Esophagus muscularis mucosa (tissue), 4 donors: ENCODE data around the gene FTCD. TPM values are rescaled to one million over a fixed set of nuclear protein-coding genes. Genes with fewer than 3 reads are reported as not detected.

ENCODE experiments used
- DNase-seq: peaks from one replicate; pipeline ENCODE4 v3.0.0-alpha.2; 2017; ENCODE audit errors: extremely low spot score
- H3K27ac ChIP-seq, 4 donors: fragments of 200-600 bp; sonication (generic); replicated peaks in 1 of 4; 1 replicate in 3 of 4; 2 replicates in 1 of 4; pipeline ENCODE4 v1.5.1; 2016 to 2019; ENCODE audit warnings: mild to moderate bottlenecking in 1 of 4
- H3K27me3 ChIP-seq, 4 donors: fragments of 200-600 bp; sonication (generic); one replicate each; pipeline versions ENCODE4 v1.5.1 to v1.6.0; 2016 to 2019
- H3K36me3 ChIP-seq, 4 donors: fragments of 200-600 bp; sonication (generic); one replicate each; pipeline ENCODE4 v1.5.1; 2016 to 2019
- H3K4me1 ChIP-seq, 4 donors: fragments of 200-600 bp; sonication (generic); one replicate each; pipeline ENCODE4 v1.5.1; 2016 to 2019
- H3K4me3 ChIP-seq, 4 donors: fragments of 200-600 bp; sonication (generic); 1 replicate in 2 of 4; 2 replicates in 2 of 4; pipeline ENCODE4 v1.5.1; 2016 to 2019; ENCODE audit warnings: mild to moderate bottlenecking in 4 of 4, moderate library complexity in 1 of 4
- H3K9me3 ChIP-seq, 4 donors: fragments of 200-600 bp; sonication (generic); 1 replicate in 3 of 4; 2 replicates in 1 of 4; pipeline ENCODE4 v1.5.1; 2016 to 2019
- CTCF ChIP-seq, 3 experiments: fragments of 200-600 bp in 2 of 3; fragments of 450-650 bp in 1 of 3; sonication (generic) in 2 of 3; IDR thresholded peaks; one replicate each; pipeline ENCODE4 v1.5.1; 2017 to 2019; ENCODE audit warnings: antibody characterized with exemption in 3 of 3, mild to moderate bottlenecking in 2 of 3, moderate library complexity in 1 of 3
- EP300 ChIP-seq: sonication (generic); formaldehyde crosslinking; IDR thresholded peaks from one replicate; pipeline ENCODE4 v1.6.1; 2017; ENCODE audit warnings: antibody characterized with exemption
- POLR2A ChIP-seq: fragments of 450-650 bp; IDR thresholded peaks from one replicate; pipeline ENCODE4 v1.6.1; 2017; ENCODE audit warnings: antibody characterized with exemption, moderate library complexity, mild to moderate bottlenecking, low read depth
- POLR2AphosphoS5 ChIP-seq, 2 donors: sonication (generic); formaldehyde crosslinking; IDR thresholded peaks; one replicate each; pipeline ENCODE4 v1.6.1; 2017; ENCODE audit warnings: antibody characterized with exemption in 2 of 2
- WGBS: methylation state at CpG from one replicate; pipeline ENCODE4 v1.1.5; 2018; 5-methylcytosine and 5-hydroxymethylcytosine counted together
- intact Hi-C: fragments of 100-400 bp; cut with DNase I; formaldehyde crosslinking; loops from one replicate; pipeline ENCODE4 v1.15.1; 2023
- total RNA-seq, 4 donors: library from RNA; depleted of rRNA; stranded (reverse); fragments of >200 nt; gene quantifications; one replicate each; pipeline versions ENCODE4 v1.1.0 to v1.2.1, GENCODE V29; 2016

FTCD gene
- total RNA-seq, 4 donors from 2014 or later = 0.26 to 2.5 (median 1.2) TPM; not detected in 1

- no peaks in the 10 kb centered on the region for H3K9me3 ChIP-seq
- H3K36me3 ChIP-seq = peaks cover 0 to 20% (median 0%) of the 10 kb centered on the region in 4 donors
- no peak for DNase-seq
- peaks cover 0 to 29% (median 2%) of the 10 kb centered on the region in 4 donors for H3K27me3 ChIP-seq
- peaks cover 7 to 21% (median 11%) of the 10 kb centered on the region in 4 donors for H3K4me1 ChIP-seq
- 88% methylated on average over 10 of the region's 15 CpGs for WGBS
- TF ChIP-seq CTCF (IDR thresholded peaks at IDR 0.05) = no peak
- no peak for TF ChIP-seq POLR2AphosphoS5 (IDR thresholded peaks at IDR 0.05)
- TF ChIP-seq POLR2A = no peak
- no peak for TF ChIP-seq EP300
- intact Hi-C loops = no loop called here
- no peak overlapping the region for H3K4me3 ChIP-seq
- H3K27ac ChIP-seq = no peak overlapping the region
Measured at GRCh38 chr21:46157987-46158451, 2.6 kb upstream of the FTCD start.

GRCh38 chr21:46157396-46157986 is 2.1 kb upstream of the FTCD start:
- Histone ChIP-seq H3K27me3 (peaks cover 0 to 27% (median 2%) of the 10 kb centered on the region in 4 donors), H3K27ac (no peak overlapping the region), H3K9me3 (no peaks in the 10 kb centered on the region), H3K4me3 (no peak overlapping the region), H3K4me1 (peaks cover 10 to 24% (median 16%) of the 10 kb centered on the region in 4 donors), H3K36me3 (peaks cover 0 to 20% (median 0%) of the 10 kb centered on the region in 4 donors)
- intact Hi-C loops = no loop called here
- DNase-seq = no peak
- 92% methylated on average over 10 of the region's 12 CpGs for WGBS
- TF ChIP-seq CTCF (IDR thresholded peaks at IDR 0.05) (no peak), POLR2AphosphoS5 (IDR thresholded peaks at IDR 0.05) (no peak), EP300 (no peak), POLR2A (no peak)

- no peak for TF ChIP-seq POLR2A
- TF ChIP-seq POLR2AphosphoS5 (IDR thresholded peaks at IDR 0.05) = no peak
- no peak for TF ChIP-seq EP300
- no peak for TF ChIP-seq CTCF (IDR thresholded peaks at IDR 0.05)
- 87% methylated on average over 10 of the region's 10 CpGs for WGBS
- Histone ChIP-seq H3K4me1 (peaks cover 10 to 18% (median 16%) of the 10 kb centered on the region in 4 donors), H3K36me3 (peaks cover 0 to 16% (median 0%) of the 10 kb centered on the region in 4 donors), H3K9me3 (no peaks in the 10 kb centered on the region), H3K4me3 (no peak overlapping the region), H3K27ac (no peak overlapping the region), H3K27me3 (peaks cover 0 to 19% (median 2%) of the 10 kb centered on the region in 4 donors)
- intact Hi-C loops = no loop called here
- DNase-seq = no peak
Measured at GRCh38 chr21:46156678-46157077, 1.3 kb upstream of the FTCD start.

- intact Hi-C loops = no loop called here
- no peak for DNase-seq
- peaks cover 0 to 13% (median 0%) of the 10 kb centered on the region in 4 donors for H3K36me3 ChIP-seq
- no peak overlapping the region for H3K4me3 ChIP-seq
- 88% methylated on average over 7 of the region's 7 CpGs for whole genome bisulfite sequencing
- peaks cover 0 to 15% (median 1%) of the 10 kb centered on the region in 4 donors for H3K27me3 ChIP-seq
- H3K9me3 ChIP-seq = no peaks in the 10 kb centered on the region
- H3K27ac ChIP-seq = no peak overlapping the region
- TF ChIP-seq CTCF (IDR thresholded peaks at IDR 0.05) = no peak
- no peak for TF ChIP-seq POLR2AphosphoS5 (IDR thresholded peaks at IDR 0.05)
- no peak for TF ChIP-seq EP300
- no peak for TF ChIP-seq POLR2A
- peaks cover 10 to 18% (median 14%) of the 10 kb centered on the region in 4 donors for H3K4me1 ChIP-seq
Measured at GRCh38 chr21:46156378-46156645, 933 bp upstream of the FTCD start.
